Mesenchymal stem cell (in vitro differentiated cells and primary cell): ENCODE data around the gene CCND2.

Experiments
- DNase-seq: peaks from one replicate; pipeline ENCODE4 v3.0.0-alpha.2; 2013
- H2AFZ ChIP-seq: one replicate; pipeline ENCODE4 v1.6.1; 2013; ENCODE audit warnings: low read depth, mild to moderate bottlenecking, control low read depth, inconsistent platforms, low read length, moderate library complexity
- H2AK5ac ChIP-seq: 2 replicates; pipeline ENCODE4 v1.6.1; 2013; ENCODE audit warnings: low read length, moderate library complexity, mild to moderate bottlenecking, inconsistent platforms; ENCODE audit not compliant: severe bottlenecking
- H2BK120ac ChIP-seq: one replicate; pipeline ENCODE4 v1.6.1; 2013; ENCODE audit warnings: low read depth, mild to moderate bottlenecking, inconsistent platforms, low read length, moderate library complexity
- H2BK12ac ChIP-seq, 2 experiments: one replicate each; pipeline ENCODE4 v1.6.1; 2013; ENCODE audit warnings: inconsistent platforms in 2 of 2, low read length in 2 of 2, mild to moderate bottlenecking in 2 of 2, moderate library complexity in 2 of 2, control low read depth in 1 of 2
- H2BK15ac ChIP-seq: one replicate; pipeline ENCODE4 v1.6.1; 2013; ENCODE audit warnings: mild to moderate bottlenecking, low read depth, inconsistent platforms; ENCODE audit not compliant: poor library complexity, severe bottlenecking
- H2BK5ac ChIP-seq: 2 replicates; pipeline ENCODE4 v1.6.1; 2013; ENCODE audit warnings: low read depth, mild to moderate bottlenecking, low read length, control low read depth, inconsistent platforms; ENCODE audit not compliant: poor library complexity, severe bottlenecking
- H3K14ac ChIP-seq, 2 experiments: one replicate each; pipeline ENCODE4 v1.6.1; 2013; ENCODE audit warnings: inconsistent platforms in 2 of 2, low read length in 2 of 2, control low read depth in 1 of 2, mild to moderate bottlenecking in 1 of 2, moderate library complexity in 1 of 2
- H3K18ac ChIP-seq, 2 experiments: one replicate each; pipeline ENCODE4 v1.6.1; 2013; ENCODE audit warnings: inconsistent platforms in 2 of 2, low read length in 2 of 2, control low read depth in 1 of 2, low read depth in 1 of 2, mild to moderate bottlenecking in 1 of 2
- H3K23ac ChIP-seq, 2 experiments: one replicate each; pipeline ENCODE4 v1.6.1; 2013; ENCODE audit warnings: inconsistent platforms in 2 of 2, low read length in 2 of 2, mild to moderate bottlenecking in 2 of 2, moderate library complexity in 2 of 2, control low read depth in 1 of 2
- H3K27ac ChIP-seq: 2 replicates; pipeline ENCODE4 v1.5.1; 2013; ENCODE audit warnings: mild to moderate bottlenecking, moderate library complexity, low read length, control low read depth, inconsistent platforms; ENCODE audit not compliant: poor library complexity, severe bottlenecking
- H3K27me3 ChIP-seq, 2 experiments: 2 replicates each; pipeline versions ENCODE4 v1.6.1 to v1.7.0; 2013; ENCODE audit warnings: low read length in 2 of 2, mild to moderate bottlenecking in 2 of 2, moderate library complexity in 2 of 2, control low read depth in 1 of 2, inconsistent platforms in 1 of 2; ENCODE audit not compliant: control insufficient read depth in 1 of 2, insufficient read depth in 1 of 2
- H3K36me3 ChIP-seq, 2 experiments: 2 replicates each; pipeline versions ENCODE4 v1.6.1 to v1.7.0; 2013; ENCODE audit warnings: low read length in 2 of 2, control low read depth in 1 of 2, inconsistent platforms in 1 of 2, low read depth in 1 of 2, mild to moderate bottlenecking in 1 of 2; ENCODE audit not compliant: insufficient read depth in 2 of 2, control insufficient read depth in 1 of 2
- H3K4ac ChIP-seq, 2 experiments: one replicate each; pipeline ENCODE4 v1.6.1; 2013; ENCODE audit warnings: inconsistent platforms in 2 of 2, low read length in 2 of 2, mild to moderate bottlenecking in 2 of 2, moderate library complexity in 2 of 2, control low read depth in 1 of 2, low read depth in 1 of 2
- H3K4me1 ChIP-seq: 2 replicates; pipeline ENCODE4 v1.6.1; 2013; ENCODE audit warnings: low read depth, low read length, control low read depth; ENCODE audit not compliant: control insufficient read depth, insufficient read depth
- H3K4me2 ChIP-seq: 2 replicates; pipeline ENCODE4 v1.6.1; 2013; ENCODE audit warnings: low read length, mild to moderate bottlenecking, inconsistent platforms; ENCODE audit not compliant: poor library complexity, severe bottlenecking
- H3K4me3 ChIP-seq, 2 experiments: 2 replicates each; pipeline versions ENCODE4 v1.5.1 to v1.7.0; 2013; ENCODE audit warnings: low read length in 2 of 2, mild to moderate bottlenecking in 2 of 2, control low read depth in 1 of 2, low read depth in 1 of 2; ENCODE audit not compliant: insufficient read depth in 1 of 2
- H3K79me1 ChIP-seq: replicated peaks from 2 replicates; pipeline ENCODE4 v1.6.1; 2013; ENCODE audit warnings: mild to moderate bottlenecking, control low read depth, low read length, inconsistent platforms; ENCODE audit not compliant: poor library complexity, severe bottlenecking
- H3K9ac ChIP-seq: 2 replicates; pipeline ENCODE4 v1.7.0; 2013; ENCODE audit warnings: mild to moderate bottlenecking, low read length, moderate library complexity
- H3K9me3 ChIP-seq: 2 replicates; pipeline ENCODE4 v1.7.0; 2013; ENCODE audit warnings: mild to moderate bottlenecking, low read length; ENCODE audit not compliant: control insufficient read depth
- H4K8ac ChIP-seq: one replicate; pipeline ENCODE4 v1.6.1; 2013; ENCODE audit warnings: inconsistent platforms, mild to moderate bottlenecking, low read length, moderate library complexity
- H4K91ac ChIP-seq: one replicate; pipeline ENCODE4 v1.6.1; 2013; ENCODE audit warnings: mild to moderate bottlenecking, low read length, inconsistent platforms
- WGBS: methylation state at CpG from one replicate; pipeline ENCODE4 v1.1.7; 2013; ENCODE audit warnings: mixed read lengths; 5-methylcytosine and 5-hydroxymethylcytosine counted together

CCND2 gene

DNA sequence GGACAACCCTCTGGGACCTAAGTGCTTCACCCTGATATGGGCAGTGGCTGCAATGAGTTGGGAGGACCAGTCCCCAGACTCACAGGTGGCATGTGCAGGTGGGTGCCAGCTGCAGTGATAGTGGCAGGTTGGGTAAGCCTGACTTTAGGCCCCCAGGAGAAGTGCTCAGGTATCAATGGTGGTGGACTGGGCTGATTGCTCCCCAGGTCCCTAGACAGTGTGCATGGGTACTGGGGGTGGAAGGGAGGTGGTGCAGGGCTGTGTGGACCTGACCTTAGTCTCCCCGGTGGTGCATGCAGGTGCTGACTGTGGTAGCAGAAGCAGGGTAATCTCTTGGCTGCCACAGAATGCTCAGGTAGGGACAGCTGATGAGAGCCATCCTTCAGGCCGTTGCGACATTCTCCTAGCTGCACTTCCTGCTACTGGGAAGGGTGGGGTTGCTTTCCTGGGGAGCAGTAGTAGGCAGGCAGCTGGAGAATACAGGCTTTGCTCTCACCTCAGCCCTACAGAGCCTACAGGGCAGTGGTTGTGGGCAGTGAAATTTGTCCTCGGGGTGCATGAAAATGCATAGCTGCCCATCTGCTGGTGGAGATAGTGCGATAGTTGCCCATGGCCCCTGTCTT lies 33.3 kb upstream of the CCND2 start:
- no peaks in the 10 kb centered on the region for H3K4me1 ChIP-seq
- DNase-seq = no peak
- 84% methylated on average over 5 of the region's 5 CpGs for WGBS
- no peak overlapping the region for H2BK12ac ChIP-seq
- no peak overlapping the region for H4K91ac ChIP-seq
- no peak overlapping the region for H4K8ac ChIP-seq
- H3K23ac ChIP-seq = no peak overlapping the region
- no peak overlapping the region for H3K14ac ChIP-seq
- H3K9ac ChIP-seq = no peak overlapping the region
- no peak overlapping the region for H2AK5ac ChIP-seq
- H2BK15ac ChIP-seq = no peak overlapping the region
- H3K4ac ChIP-seq = no peak overlapping the region
- H3K18ac ChIP-seq = no peak overlapping the region
- H3K4me2 ChIP-seq = no peak overlapping the region
- no peak overlapping the region for H3K4me3 ChIP-seq
- no peak overlapping the region for H2BK120ac ChIP-seq
- no peak overlapping the region for H3K27ac ChIP-seq
- H3K9me3 ChIP-seq = peaks cover 7% of the 10 kb centered on the region
- H3K27me3 ChIP-seq = peaks cover 0 to 21% of the 10 kb centered on the region in 2 experiments
- no peak overlapping the region for H2AFZ ChIP-seq
- no peak overlapping the region for H2BK5ac ChIP-seq
- H3K36me3 ChIP-seq = no peaks in the 10 kb centered on the region
- H3K79me1 ChIP-seq = no peaks in the 10 kb centered on the region

GRCh38 chr12:4240981-4241380 lies 32.6 kb upstream of the CCND2 start:
- Histone ChIP-seq H4K91ac (no peak overlapping the region), H2AK5ac (no peak overlapping the region)

DNA sequence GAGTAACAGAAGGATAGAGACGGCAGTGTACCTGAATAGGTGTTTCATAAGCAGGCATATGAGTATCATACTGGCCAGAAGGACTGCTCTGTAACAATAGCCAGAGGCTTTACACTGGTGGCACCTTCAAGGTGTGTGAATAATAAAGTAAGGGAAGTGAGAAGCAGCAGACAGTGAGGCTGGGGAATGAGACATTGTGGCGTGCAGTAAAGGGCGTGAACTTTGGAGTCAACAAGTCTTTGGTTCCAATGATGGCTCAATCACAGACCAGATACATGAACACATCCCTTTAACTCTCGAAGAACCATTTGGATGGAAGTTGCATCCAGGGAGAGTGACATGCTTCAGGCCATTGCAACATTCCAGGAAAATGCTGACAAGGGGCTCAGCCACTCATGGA lies 32.0 kb upstream of the CCND2 start:
- Histone ChIP-seq H3K14ac (no peak overlapping the region), H2AK5ac (no peak overlapping the region), H3K9me3 (peaks cover 7% of the 10 kb centered on the region), H3K27ac (no peak overlapping the region), H3K9ac (no peak overlapping the region), H2BK15ac (no peak overlapping the region), H2BK5ac (no peak overlapping the region), H2AFZ (no peak overlapping the region), H2BK12ac (no peak overlapping the region), H3K18ac (no peak overlapping the region), H3K27me3 (peaks cover 0 to 21% of the 10 kb centered on the region in 2 experiments), H2BK120ac (no peak overlapping the region), H3K4me1 (no peaks in the 10 kb centered on the region), H3K4me2 (no peak overlapping the region), H3K23ac (no peak overlapping the region), H3K79me1 (no peaks in the 10 kb centered on the region), H4K8ac (no peak overlapping the region), H3K4ac (no peak overlapping the region), H4K91ac (no peak overlapping the region), H3K4me3 (no peak overlapping the region), H3K36me3 (no peaks in the 10 kb centered on the region)
- WGBS = 80% methylated on average over 4 of the region's 4 CpGs
- DNase-seq = no peak

More at GRCh38 chr12:4240981-4241380, 32.6 kb upstream of the CCND2 start:
- Histone ChIP-seq H3K23ac (no peak overlapping the region), H3K4me2 (no peak overlapping the region), H2BK120ac (no peak overlapping the region), H2BK5ac (no peak overlapping the region), H2BK12ac (no peak overlapping the region), H3K14ac (no peak overlapping the region), H3K18ac (no peak overlapping the region), H4K8ac (no peak overlapping the region), H3K4me3 (no peak overlapping the region), H3K79me1 (no peaks in the 10 kb centered on the region), H3K4ac (no peak overlapping the region), H3K36me3 (no peaks in the 10 kb centered on the region), H3K9me3 (peaks cover 7% of the 10 kb centered on the region), H3K9ac (no peak overlapping the region), H3K27ac (no peak overlapping the region), H3K27me3 (peaks cover 0 to 21% of the 10 kb centered on the region in 2 experiments), H2BK15ac (no peak overlapping the region), H3K4me1 (no peaks in the 10 kb centered on the region), H2AFZ (no peak overlapping the region)
- WGBS = 91% methylated on average over 3 of the region's 5 CpGs
- DNase-seq = no peak

GRCh38 chr12:4242595-4242994 lies 31.0 kb upstream of the CCND2 start:
- Histone ChIP-seq H2BK12ac (no peak overlapping the region), H3K4ac (no peak overlapping the region), H4K91ac (no peak overlapping the region), H3K9ac (no peak overlapping the region), H3K18ac (no peak overlapping the region), H3K23ac (no peak overlapping the region), H2BK5ac (no peak overlapping the region), H3K27me3 (peaks cover 0 to 21% of the 10 kb centered on the region in 2 experiments), H3K9me3 (peaks cover 2% of the 10 kb centered on the region), H3K27ac (no peak overlapping the region), H4K8ac (no peak overlapping the region), H3K36me3 (no peaks in the 10 kb centered on the region), H3K4me3 (no peak overlapping the region), H3K4me1 (no peaks in the 10 kb centered on the region), H2BK120ac (no peak overlapping the region), H3K79me1 (no peaks in the 10 kb centered on the region), H3K14ac (no peak overlapping the region), H3K4me2 (no peak overlapping the region), H2BK15ac (no peak overlapping the region), H2AK5ac (no peak overlapping the region), H2AFZ (no peak overlapping the region)
- no peak for DNase-seq
- 62% methylated on average over 10 of the region's 10 CpGs for WGBS
